ENCODE results near the gene ST6GALNAC5. TPM values are rescaled to one million over a fixed set of nuclear protein-coding genes. Genes with fewer than 3 reads are reported as not detected.

Gene ST6GALNAC5
- polyA plus RNA-seq, 3 donors, result not detected

- peaks cover 15 to 17% of the 10 kb centered on the region in 2 donors for H3K4me1 ChIP-seq (ENCODE audit: control insufficient read depth in 1 of 2, insufficient read depth in 2 of 2, low read length in 2 of 2)
These were observed 181.3 kb downstream of the ST6GALNAC5 start for GRCh38 chr1:77048615-77049005.

GRCh38 chr1:77051425-77051824, 184.1 kb downstream of the ST6GALNAC5 start:
- TF ChIP-seq CTCF (IDR thresholded peaks at IDR 0.05), result no peak
- H3K27ac ChIP-seq (ENCODE audit: low read depth in 1 of 2, low read length in 2 of 2), result no peak overlapping the region
- H3K9ac ChIP-seq (ENCODE audit: insufficient read depth, low read length, poor library complexity, severe bottlenecking), result no peak overlapping the region
- Mint-ChIP-seq H3K27ac (no peak overlapping the region), H3K27me3 (ENCODE audit: low read depth in 3 of 3) (no peaks in the 10 kb centered on the region), H3K4me3 (no peak overlapping the region), H3K36me3 (no peaks in the 10 kb centered on the region), H3K4me1 (peaks cover 16% of the 10 kb centered on the region), H3K9me3 (peaks cover 0 to 5% (median 0%) of the 10 kb centered on the region in 7 donors)
- H3K27me3 ChIP-seq (ENCODE audit: control insufficient read depth in 2 of 2, insufficient read depth in 2 of 2, low read length in 2 of 2), result no peaks in the 10 kb centered on the region
- no peak for DNase-seq
- H3K4me3 ChIP-seq (replicated peaks in 1 of 3; ENCODE audit: low read depth in 2 of 3, low read length in 3 of 3), result no peak overlapping the region
- H3K4me2 ChIP-seq (replicated peaks; ENCODE audit: extremely low read depth, low read length, poor library complexity, severe bottlenecking), result no peak overlapping the region
- no peak overlapping the region for H2AFZ ChIP-seq (ENCODE audit: insufficient read depth, low read depth, low read length, poor library complexity, severe bottlenecking)
- H3K36me3 ChIP-seq (replicated peaks in 1 of 2; ENCODE audit: control insufficient read depth in 1 of 2, insufficient read depth in 2 of 2, low read length in 2 of 2), result no peaks in the 10 kb centered on the region
- intact Hi-C loops (cut with micrococcal nuclease), result no loop called here
- no peaks in the 10 kb centered on the region for H4K20me1 ChIP-seq (ENCODE audit: insufficient read depth, low read length)
- no peaks in the 10 kb centered on the region for H3K79me2 ChIP-seq (ENCODE audit: insufficient read depth, low read length)
- H3K9me3 ChIP-seq (replicated peaks in 1 of 2; ENCODE audit: control insufficient read depth in 1 of 2, insufficient read depth in 1 of 2, low read length in 2 of 2), result no peaks in the 10 kb centered on the region
- no CpG with 5 or more reads among the region's 1 CpG for WGBS (ENCODE audit: insufficient coverage)
- H3K4me1 ChIP-seq (ENCODE audit: control insufficient read depth in 1 of 2, insufficient read depth in 2 of 2, low read length in 2 of 2), result peaks cover 15 to 17% of the 10 kb centered on the region in 2 donors

More at GRCh38 chr1:77048615-77049005, 181.3 kb downstream of the ST6GALNAC5 start:
- peaks cover 0 to 5% (median 0%) of the 10 kb centered on the region in 7 donors for H3K9me3 Mint-ChIP-seq
- WGBS (ENCODE audit: insufficient coverage), result no CpG with 5 or more reads among the region's 1 CpG
- H3K9ac ChIP-seq (ENCODE audit: insufficient read depth, low read length, poor library complexity, severe bottlenecking), result no peak overlapping the region
- no peak overlapping the region for H3K4me2 ChIP-seq (replicated peaks; ENCODE audit: extremely low read depth, low read length, poor library complexity, severe bottlenecking)
- peaks cover 28% of the 10 kb centered on the region for H3K4me1 Mint-ChIP-seq
- H4K20me1 ChIP-seq (ENCODE audit: insufficient read depth, low read length), result no peaks in the 10 kb centered on the region
- H3K9me3 ChIP-seq (replicated peaks in 1 of 2; ENCODE audit: control insufficient read depth in 1 of 2, insufficient read depth in 1 of 2, low read length in 2 of 2), result no peaks in the 10 kb centered on the region
- H3K36me3 Mint-ChIP-seq, result no peaks in the 10 kb centered on the region
- no peak overlapping the region for H3K4me3 Mint-ChIP-seq
- TF ChIP-seq CTCF (IDR thresholded peaks at IDR 0.05), result no peak
- H3K27me3 ChIP-seq (ENCODE audit: control insufficient read depth in 2 of 2, insufficient read depth in 2 of 2, low read length in 2 of 2), result no peaks in the 10 kb centered on the region
- peaks cover 0 to 3% (median 0%) of the 10 kb centered on the region in 3 donors for H3K27me3 Mint-ChIP-seq (ENCODE audit: low read depth in 3 of 3)
- H3K79me2 ChIP-seq (ENCODE audit: insufficient read depth, low read length), result no peaks in the 10 kb centered on the region
- intact Hi-C loops (cut with micrococcal nuclease), result no loop called here
- no peaks in the 10 kb centered on the region for H3K36me3 ChIP-seq (replicated peaks in 1 of 2; ENCODE audit: control insufficient read depth in 1 of 2, insufficient read depth in 2 of 2, low read length in 2 of 2)
- H3K27ac ChIP-seq (ENCODE audit: low read depth in 1 of 2, low read length in 2 of 2), result no peak overlapping the region
- H2AFZ ChIP-seq (ENCODE audit: insufficient read depth, low read depth, low read length, poor library complexity, severe bottlenecking), result no peak overlapping the region
- peak; percentile 1 to 33 (median 26) for DNase-seq
- peak overlapping the region in 3 of 7 donors; percentile 21 to 69 (median 30) for H3K27ac Mint-ChIP-seq
- no peak overlapping the region for H3K4me3 ChIP-seq (replicated peaks in 1 of 3; ENCODE audit: low read depth in 2 of 3, low read length in 3 of 3)
